Measurements from ENCODE around the gene CRACR2B. TPM values are rescaled to one million over a fixed set of nuclear protein-coding genes. Genes with fewer than 3 reads are reported as not detected.

CRACR2B gene
- total RNA-seq, 1 experiment from 2014 or later, result 11.8 TPM

DNA sequence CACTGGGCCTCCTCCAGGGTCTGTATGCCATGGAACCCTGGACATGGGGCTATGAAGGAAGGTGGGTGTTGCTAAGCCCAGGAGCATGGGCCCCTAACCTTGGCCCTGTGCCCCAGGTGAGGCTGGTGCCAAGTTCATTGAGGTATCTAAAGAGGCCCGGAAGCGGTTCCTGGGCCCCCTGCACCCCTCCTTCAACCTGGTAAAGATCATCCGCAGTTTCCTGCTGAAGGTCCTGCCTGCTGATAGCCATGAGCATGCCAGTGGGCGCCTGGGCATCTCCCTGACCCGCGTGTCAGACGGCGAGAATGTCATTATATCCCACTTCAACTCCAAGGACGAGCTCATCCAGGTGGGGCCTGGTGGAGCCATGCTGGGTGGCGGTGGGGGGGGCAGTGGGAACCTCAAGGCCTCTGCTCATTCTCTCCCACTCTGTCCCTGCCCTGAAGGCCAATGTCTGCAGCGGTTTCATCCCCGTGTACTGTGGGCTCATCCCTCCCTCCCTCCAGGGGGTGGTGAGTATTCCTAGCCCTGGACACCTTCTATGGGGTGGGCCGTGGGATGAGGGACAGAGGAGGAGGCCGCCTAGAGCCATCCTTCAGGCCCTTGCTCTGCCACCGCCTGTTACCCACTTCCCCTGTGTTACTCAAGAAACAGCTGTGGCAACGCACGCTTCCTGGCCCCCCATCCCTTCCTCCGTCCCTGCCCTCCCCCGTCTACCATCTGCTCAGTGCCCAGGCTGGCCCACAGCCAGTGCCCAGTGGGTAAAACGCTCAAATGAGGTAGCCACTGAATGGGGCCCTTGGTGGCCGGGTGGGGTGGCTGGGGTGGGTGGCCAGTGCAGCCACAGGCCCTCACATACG, 6.0 kb upstream of the CRACR2B start:
- H3K9me2 ChIP-seq (ENCODE audit: insufficient read depth), result no peaks in the 10 kb centered on the region
- H3K4me1 ChIP-seq (ENCODE audit: control insufficient read depth in 1 of 2, insufficient read depth in 2 of 2, low read length in 2 of 2), result peaks cover 35 to 50% of the 10 kb centered on the region in 2 experiments
- H2AFZ ChIP-seq (ENCODE audit: low read depth, low read length, poor library complexity, severe bottlenecking), result no peak overlapping the region
- RAD21 ChIA-PET (ENCODE audit: low non-redundant PET in 1 of 2, low total read pairs in 2 of 2, uncharacterized antibody in 2 of 2, unreplicated experiment in 2 of 2), result no interaction called here
- H3K9ac ChIP-seq (ENCODE audit: low read length), result peak overlapping the region; percentile 90
- H4K20me1 ChIP-seq (ENCODE audit: insufficient read depth), result no peaks in the 10 kb centered on the region
- TF ChIP-seq JUND (IDR thresholded peaks at IDR 0.05) (no peak), POLR2AphosphoS5 (IDR thresholded peaks at IDR 0.05; ENCODE audit: low read depth, low read length) (no peak), SIN3A (IDR thresholded peaks at IDR 0.05; ENCODE audit: low read depth) (no peak), EZH2 (IDR thresholded peaks at IDR 0.05) (no peak), ZNF274 (IDR thresholded peaks at IDR 0.05; ENCODE audit: low read depth, low read length) (no peak), SRF (IDR thresholded peaks at IDR 0.05; ENCODE audit: low read depth) (no peak), YY1 (IDR thresholded peaks at IDR 0.05; ENCODE audit: extremely low read depth, insufficient replicate concordance, low read depth, low read length) (no peak), ELF1 (IDR thresholded peaks at IDR 0.05; ENCODE audit: borderline replicate concordance, low read depth) (no peak), CBX3 (IDR thresholded peaks at IDR 0.05; ENCODE audit: low read depth) (no peak), POLR2A (IDR thresholded peaks at IDR 0.05; ENCODE audit: borderline replicate concordance, extremely low read depth, insufficient read depth, insufficient read length) (no peak)
- TF ChIP-seq, protein P1, sequence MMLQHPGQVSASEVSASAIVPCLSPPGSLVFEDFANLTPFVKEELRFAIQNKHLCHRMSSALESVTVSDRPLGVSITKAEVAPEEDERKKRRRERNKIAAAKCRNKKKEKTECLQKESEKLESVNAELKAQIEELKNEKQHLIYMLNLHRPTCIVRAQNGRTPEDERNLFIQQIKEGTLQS (IDR thresholded peaks at IDR 0.05), result no peak
- TF ChIP-seq, protein P2, sequence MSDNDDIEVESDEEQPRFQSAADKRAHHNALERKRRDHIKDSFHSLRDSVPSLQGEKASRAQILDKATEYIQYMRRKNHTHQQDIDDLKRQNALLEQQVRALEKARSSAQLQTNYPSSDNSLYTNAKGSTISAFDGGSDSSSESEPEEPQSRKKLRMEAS (IDR thresholded peaks at IDR 0.05), result no peak
- TF ChIP-seq, protein P3, sequence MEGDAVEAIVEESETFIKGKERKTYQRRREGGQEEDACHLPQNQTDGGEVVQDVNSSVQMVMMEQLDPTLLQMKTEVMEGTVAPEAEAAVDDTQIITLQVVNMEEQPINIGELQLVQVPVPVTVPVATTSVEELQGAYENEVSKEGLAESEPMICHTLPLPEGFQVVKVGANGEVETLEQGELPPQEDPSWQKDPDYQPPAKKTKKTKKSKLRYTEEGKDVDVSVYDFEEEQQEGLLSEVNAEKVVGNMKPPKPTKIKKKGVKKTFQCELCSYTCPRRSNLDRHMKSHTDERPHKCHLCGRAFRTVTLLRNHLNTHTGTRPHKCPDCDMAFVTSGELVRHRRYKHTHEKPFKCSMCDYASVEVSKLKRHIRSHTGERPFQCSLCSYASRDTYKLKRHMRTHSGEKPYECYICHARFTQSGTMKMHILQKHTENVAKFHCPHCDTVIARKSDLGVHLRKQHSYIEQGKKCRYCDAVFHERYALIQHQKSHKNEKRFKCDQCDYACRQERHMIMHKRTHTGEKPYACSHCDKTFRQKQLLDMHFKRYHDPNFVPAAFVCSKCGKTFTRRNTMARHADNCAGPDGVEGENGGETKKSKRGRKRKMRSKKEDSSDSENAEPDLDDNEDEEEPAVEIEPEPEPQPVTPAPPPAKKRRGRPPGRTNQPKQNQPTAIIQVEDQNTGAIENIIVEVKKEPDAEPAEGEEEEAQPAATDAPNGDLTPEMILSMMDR (IDR thresholded peaks at IDR 0.05 in 2 of 3, conservative IDR thresholded peaks at IDR 0.05 in 1 of 3; ENCODE audit: borderline replicate concordance in 1 of 3, insufficient read depth in 1 of 3, low read depth in 2 of 3, low read length in 2 of 3), result no peak
- ATAC-seq (no peak), DNase-seq (ENCODE audit: low read depth, low spot score) (no peak)
- H3K79me2 ChIP-seq (ENCODE audit: insufficient read depth, low read length), result peaks cover 22% of the 10 kb centered on the region
- H3K27ac ChIP-seq (ENCODE audit: low read depth, low read length), result peak overlapping the region; percentile 44
- intact Hi-C loops (cut with micrococcal nuclease), result no loop called here
- POLR2A ChIA-PET, result interaction anchor here (0.7 to 1.6 kb wide), 4 partner anchors 11 to 16 kb away, joined by 3 to 9 read pairs (median 4); partner anchors contain the start of genes CD151 and RPLP2
- H3K27me3 ChIP-seq (ENCODE audit: insufficient read depth, low read length), result no peaks in the 10 kb centered on the region
- H3K4me3 ChIP-seq (replicated peaks in 1 of 2; ENCODE audit: low read depth in 1 of 2, low read length in 2 of 2), result peak overlapping the region in 1 of 2 experiments; percentile 77; a peak in 1 of 4 replicates
- BruUV-seq (replicated peaks), result no TSS peak
- H3K9me3 ChIP-seq (ENCODE audit: control insufficient read depth in 1 of 2, insufficient read depth in 1 of 2, low read depth in 1 of 2, low read length in 2 of 2), result no peaks in the 10 kb centered on the region
- CTCF ChIA-PET, result no interaction called here
- H3K4me2 ChIP-seq (ENCODE audit: low read length), result peak overlapping the region; percentile 81
- no peaks in the 10 kb centered on the region for H3K36me3 ChIP-seq (ENCODE audit: control insufficient read depth in 1 of 2, insufficient read depth in 2 of 2, low read length in 2 of 2)

All from HCT116 (cell line).